ENCODE results near the gene SRSF4. TPM values are rescaled to one million over a fixed set of nuclear protein-coding genes. Genes with fewer than 3 reads are reported as not detected.
"Not testable (repeated sequence)": the region's sequence is repeated elsewhere in the genome, so short reads cannot be mapped to it uniquely, and the experiment has no call there.

SRSF4 gene
- total and polyA plus RNA-seq, 3 donors from 2014 or later: 63.2 to 81.7 (median 77.1) TPM

- Histone ChIP-seq H3K4me1 (peaks cover 17% of the 10 kb centered on the region), H3K27ac (no peak overlapping the region), H3K27me3 (no peaks in the 10 kb centered on the region), H3K36me3 (ENCODE audit: low read depth, missing control alignments) (no peaks in the 10 kb centered on the region), H3K9me3 (no peaks in the 10 kb centered on the region), H3K4me3 (no peak overlapping the region)
- intact Hi-C loops (cut with DNase I; ENCODE audit: low total_unique reads): no loop called here
- no peak for DNase-seq
- TF ChIP-seq POLR2A (IDR thresholded peaks at IDR 0.05): no peak
- no peak for TF ChIP-seq CTCF (IDR thresholded peaks at IDR 0.05)
- WGBS, 2 donors: 86 to 88% methylated on average over 8 of the region's 8 CpGs
Measured at GRCh38 chr1:29152046-29152805, 29.5 kb downstream of the SRSF4 start.

GRCh38 chr1:29150346-29150745 lies 31.4 kb downstream of the SRSF4 start:
- H3K9me3 ChIP-seq; DNase-seq; intact Hi-C loops (cut with DNase I; ENCODE audit: low total_unique reads); H3K27ac ChIP-seq; H3K4me1 ChIP-seq; H3K36me3 ChIP-seq (ENCODE audit: low read depth, missing control alignments); H3K27me3 ChIP-seq; H3K4me3 ChIP-seq: not testable (repeated sequence)
- 96% methylated on average over 9 of the region's 9 CpGs for WGBS, 2 donors

GRCh38 chr1:29148656-29149491 lies 32.8 kb downstream of the SRSF4 start:
- H3K9me3 ChIP-seq: no peaks in the 10 kb centered on the region
- no peak for DNase-seq
- H3K36me3 ChIP-seq (ENCODE audit: low read depth, missing control alignments): no peaks in the 10 kb centered on the region
- H3K27ac ChIP-seq: no peak overlapping the region
- no peak for TF ChIP-seq POLR2A (IDR thresholded peaks at IDR 0.05)
- TF ChIP-seq CTCF (IDR thresholded peaks at IDR 0.05): no peak
- no peaks in the 10 kb centered on the region for H3K27me3 ChIP-seq
- no peak overlapping the region for H3K4me3 ChIP-seq
- H3K4me1 ChIP-seq: no peaks in the 10 kb centered on the region
- 93 to 94% methylated on average over 35 of the region's 35 CpGs for WGBS, 2 donors
- intact Hi-C loops (cut with DNase I; ENCODE audit: low total_unique reads): no loop called here

- Histone ChIP-seq H3K27me3 (no peaks in the 10 kb centered on the region), H3K27ac (no peak overlapping the region), H3K36me3 (ENCODE audit: low read depth, missing control alignments) (no peaks in the 10 kb centered on the region), H3K4me1 (no peaks in the 10 kb centered on the region), H3K4me3 (no peak overlapping the region), H3K9me3 (no peaks in the 10 kb centered on the region)
- TF ChIP-seq POLR2A (IDR thresholded peaks at IDR 0.05) (no peak), CTCF (IDR thresholded peaks at IDR 0.05) (no peak)
- intact Hi-C loops (cut with DNase I; ENCODE audit: low total_unique reads): no loop called here
- WGBS, 2 donors: 66 to 77% methylated on average over 8 of the region's 8 CpGs
- DNase-seq: no peak
Measured at GRCh38 chr1:29145739-29146437, 35.8 kb downstream of the SRSF4 start.

DNA sequence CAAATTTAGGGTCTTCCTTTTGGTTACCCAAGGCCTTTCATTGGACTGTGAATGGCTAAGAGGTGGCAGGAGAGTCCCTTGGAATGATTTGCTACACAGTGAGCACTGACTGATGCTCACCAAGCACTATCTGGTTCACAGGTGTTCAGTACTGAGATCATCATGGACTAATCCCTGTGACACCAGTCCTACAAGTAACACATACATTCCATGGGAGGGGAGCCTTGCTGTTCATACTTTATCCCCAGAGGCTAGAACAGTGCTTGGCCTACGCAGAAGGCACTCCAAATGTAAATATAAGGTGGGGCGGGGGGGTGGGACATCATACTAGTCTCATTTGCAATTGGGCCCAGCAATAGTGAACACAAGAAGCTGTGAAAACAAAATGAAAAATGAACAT lies 37.5 kb downstream of the SRSF4 start:
- no peak for DNase-seq

More for the DNA sequence above, 37.5 kb downstream of the SRSF4 start:
- H3K27me3 ChIP-seq: no peaks in the 10 kb centered on the region
- no peaks in the 10 kb centered on the region for H3K9me3 ChIP-seq
- H3K4me1 ChIP-seq: no peaks in the 10 kb centered on the region
- intact Hi-C loops (cut with DNase I; ENCODE audit: low total_unique reads): no loop called here
- H3K4me3 ChIP-seq: no peak overlapping the region
- 96 to 100% methylated on average over 2 of the region's 2 CpGs for WGBS, 2 donors
- H3K36me3 ChIP-seq (ENCODE audit: low read depth, missing control alignments): no peaks in the 10 kb centered on the region
- no peak for TF ChIP-seq CTCF (IDR thresholded peaks at IDR 0.05)
- H3K27ac ChIP-seq: no peak overlapping the region

All from testis (tissue), 3 donors.